ENCODE measurements around the gene CACNA1S.

The CACNA1S gene

GRCh38 chr1:201013031-201013485 lies 99.2 kb downstream of the CACNA1S start:
- TF ChIP-seq EZH2phosphoT487 (conservative IDR thresholded peaks at IDR 0.05; ENCODE audit: low read length) (no peak), CTCF (IDR thresholded peaks at IDR 0.05; ENCODE audit: insufficient read depth, low read length, poor library complexity, severe bottlenecking) (no peak)
- Histone ChIP-seq H3K36me3 (ENCODE audit: low read length) (no peaks in the 10 kb centered on the region), H3K27ac (ENCODE audit: low read depth, low read length) (no peak overlapping the region), H3F3A (ENCODE audit: insufficient read depth) (no peaks in the 10 kb centered on the region), H3K4me3 (ENCODE audit: insufficient read depth, low read length, poor library complexity, severe bottlenecking) (no peak overlapping the region), H4K20me1 (ENCODE audit: low read depth, low read length) (no peaks in the 10 kb centered on the region), H3K27me3 (ENCODE audit: low read length) (no peaks in the 10 kb centered on the region), H3K9me3 (ENCODE audit: insufficient read depth, low read length) (no peaks in the 10 kb centered on the region), H3K9ac (ENCODE audit: low read length) (no peak overlapping the region), H3K4me2 (ENCODE audit: low read depth, low read length, poor library complexity, severe bottlenecking) (no peak overlapping the region), H3K9me2 (replicated peaks; ENCODE audit: insufficient read depth, low read length) (no peaks in the 10 kb centered on the region), H2AFZ (ENCODE audit: low read depth, low read length, severe bottlenecking) (no peak overlapping the region), H3K79me2 (ENCODE audit: insufficient read depth, low read length) (no peaks in the 10 kb centered on the region)

- no peaks in the 10 kb centered on the region for H4K20me1 ChIP-seq (ENCODE audit: low read depth, low read length)
- H3K9me2 ChIP-seq (replicated peaks; ENCODE audit: insufficient read depth, low read length) = no peaks in the 10 kb centered on the region
- H3K27me3 ChIP-seq (ENCODE audit: low read length) = no peaks in the 10 kb centered on the region
- no peak overlapping the region for H3K4me3 ChIP-seq (ENCODE audit: insufficient read depth, low read length, poor library complexity, severe bottlenecking)
- H3F3A ChIP-seq (ENCODE audit: insufficient read depth) = no peaks in the 10 kb centered on the region
- no peaks in the 10 kb centered on the region for H3K9me3 ChIP-seq (ENCODE audit: insufficient read depth, low read length)
- H3K79me2 ChIP-seq (ENCODE audit: insufficient read depth, low read length) = no peaks in the 10 kb centered on the region
- no peak overlapping the region for H3K9ac ChIP-seq (ENCODE audit: low read length)
- H3K27ac ChIP-seq (ENCODE audit: low read depth, low read length) = no peak overlapping the region
- H2AFZ ChIP-seq (ENCODE audit: low read depth, low read length, severe bottlenecking) = no peak overlapping the region
- H3K36me3 ChIP-seq (ENCODE audit: low read length) = no peaks in the 10 kb centered on the region
- TF ChIP-seq EZH2phosphoT487 (conservative IDR thresholded peaks at IDR 0.05; ENCODE audit: low read length) (no peak), CTCF (IDR thresholded peaks at IDR 0.05; ENCODE audit: insufficient read depth, low read length, poor library complexity, severe bottlenecking) (no peak)
- H3K4me2 ChIP-seq (ENCODE audit: low read depth, low read length, poor library complexity, severe bottlenecking) = no peak overlapping the region
These were observed 100.6 kb downstream of the CACNA1S start for GRCh38 chr1:201011616-201012015.

GRCh38 chr1:201009962-201010645 lies 102.1 kb downstream of the CACNA1S start:
- Histone ChIP-seq H3F3A (ENCODE audit: insufficient read depth) (no peaks in the 10 kb centered on the region), H4K20me1 (ENCODE audit: low read depth, low read length) (no peaks in the 10 kb centered on the region), H3K36me3 (ENCODE audit: low read length) (no peaks in the 10 kb centered on the region), H3K27me3 (ENCODE audit: low read length) (no peaks in the 10 kb centered on the region), H3K9ac (ENCODE audit: low read length) (no peak overlapping the region), H2AFZ (ENCODE audit: low read depth, low read length, severe bottlenecking) (no peak overlapping the region), H3K4me3 (ENCODE audit: insufficient read depth, low read length, poor library complexity, severe bottlenecking) (no peak overlapping the region), H3K79me2 (ENCODE audit: insufficient read depth, low read length) (no peaks in the 10 kb centered on the region), H3K9me3 (ENCODE audit: insufficient read depth, low read length) (no peaks in the 10 kb centered on the region), H3K27ac (ENCODE audit: low read depth, low read length) (no peak overlapping the region), H3K9me2 (replicated peaks; ENCODE audit: insufficient read depth, low read length) (no peaks in the 10 kb centered on the region), H3K4me2 (ENCODE audit: low read depth, low read length, poor library complexity, severe bottlenecking) (no peak overlapping the region)
- TF ChIP-seq EZH2phosphoT487 (conservative IDR thresholded peaks at IDR 0.05; ENCODE audit: low read length) (no peak), CTCF (IDR thresholded peaks at IDR 0.05; ENCODE audit: insufficient read depth, low read length, poor library complexity, severe bottlenecking) (no peak)
